Stimulated activated CD8-positive, alpha-beta memory T cell treated with anti-CD3 and anti-CD28 coated beads, Interleukin-7, amount 100 ng/mL, for 1 hour (primary cell): ENCODE data around the gene PDIA5.

Experiments
- DNase-seq, 2 donors: peaks; one replicate each; pipeline ENCODE4 v3.0.0-alpha.2; 2020; ENCODE audit warnings: low read depth in 2 of 2

Gene PDIA5

GRCh38 chr3:123042413-123042812 is 24.4 kb upstream of the PDIA5 start:
- DNase-seq: no peak

- DNase-seq: no peak
Measured at GRCh38 chr3:123044981-123045763, 21.7 kb upstream of the PDIA5 start.

- no peak for DNase-seq
Measured at GRCh38 chr3:123046262-123047061, 20.4 kb upstream of the PDIA5 start.

- no peak for DNase-seq
Measured at GRCh38 chr3:123047062-123047319, 19.8 kb upstream of the PDIA5 start.

GRCh38 chr3:123048480-123049237 is 18.2 kb upstream of the PDIA5 start:
- no peak for DNase-seq

- DNase-seq: no peak
Measured at GRCh38 chr3:123050666-123051065, 16.2 kb upstream of the PDIA5 start.

- no peak for DNase-seq
Measured at GRCh38 chr3:123053107-123053506, 13.7 kb upstream of the PDIA5 start.

GRCh38 chr3:123054109-123054778 is 12.6 kb upstream of the PDIA5 start:
- DNase-seq: no peak

- no peak for DNase-seq
Measured at GRCh38 chr3:123054931-123055330, 11.9 kb upstream of the PDIA5 start.

- DNase-seq: no peak
Measured at GRCh38 chr3:123055352-123055751, 11.5 kb upstream of the PDIA5 start.

- DNase-seq: no peak
Measured at GRCh38 chr3:123058505-123058904, 8.3 kb upstream of the PDIA5 start.

GRCh38 chr3:123060054-123060453 is 6.8 kb upstream of the PDIA5 start:
- DNase-seq: no peak

GRCh38 chr3:123061856-123062255 is 5.0 kb upstream of the PDIA5 start:
- no peak for DNase-seq

- DNase-seq: no peak
Measured at GRCh38 chr3:123063034-123063433, 3.8 kb upstream of the PDIA5 start.

- no peak for DNase-seq
Measured at GRCh38 chr3:123064506-123064905, 2.3 kb upstream of the PDIA5 start.

GRCh38 chr3:123064914-123065313 is 1.9 kb upstream of the PDIA5 start:
- DNase-seq: no peak

GRCh38 chr3:123066599-123066895 is 278 bp upstream of the PDIA5 start:
- no peak for DNase-seq

- DNase-seq: no peak
Measured at GRCh38 chr3:123067689-123068600, 1.1 kb downstream of the PDIA5 start.

- DNase-seq: no peak
Measured at GRCh38 chr3:123068601-123069381, 2.0 kb downstream of the PDIA5 start.

GRCh38 chr3:123070510-123070909 is 3.7 kb downstream of the PDIA5 start:
- DNase-seq: no peak
